ENCODE data around the gene TAF1L. TPM values are rescaled to one million over a fixed set of nuclear protein-coding genes. Genes with fewer than 3 reads are reported as not detected.
"Not testable (repeated sequence)": the region's sequence is repeated elsewhere in the genome, so short reads cannot be mapped to it uniquely, and the experiment has no call there.

TAF1L gene
- total RNA-seq, 4 donors from 2014 or later: not detected

DNA sequence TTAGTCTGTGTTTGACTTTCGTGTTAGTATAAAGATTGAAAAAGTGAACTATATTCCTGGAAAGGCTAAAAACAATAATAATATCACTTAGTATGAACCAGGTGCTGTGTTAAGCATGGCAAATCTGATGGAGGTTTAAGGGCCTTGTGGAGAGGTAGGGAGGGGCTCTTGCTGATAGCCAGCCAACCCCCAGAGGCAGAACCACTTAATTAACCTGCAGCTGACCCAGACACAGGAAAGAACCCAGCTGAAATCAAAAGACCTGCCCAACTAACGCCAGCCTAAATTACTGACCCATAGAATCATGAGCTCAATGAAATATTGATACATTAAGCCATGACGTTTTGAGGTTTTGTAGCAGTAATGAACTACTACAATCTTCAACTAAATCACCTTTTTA is 28.3 kb upstream of the TAF1L start:
- WGBS, 2 donors: 43 to 52% methylated on average over 3 of the region's 3 CpGs
- H3K4me3 ChIP-seq (ENCODE audit: low read depth, poor library complexity, severe bottlenecking): no peak overlapping the region
- TF ChIP-seq, protein P1, sequence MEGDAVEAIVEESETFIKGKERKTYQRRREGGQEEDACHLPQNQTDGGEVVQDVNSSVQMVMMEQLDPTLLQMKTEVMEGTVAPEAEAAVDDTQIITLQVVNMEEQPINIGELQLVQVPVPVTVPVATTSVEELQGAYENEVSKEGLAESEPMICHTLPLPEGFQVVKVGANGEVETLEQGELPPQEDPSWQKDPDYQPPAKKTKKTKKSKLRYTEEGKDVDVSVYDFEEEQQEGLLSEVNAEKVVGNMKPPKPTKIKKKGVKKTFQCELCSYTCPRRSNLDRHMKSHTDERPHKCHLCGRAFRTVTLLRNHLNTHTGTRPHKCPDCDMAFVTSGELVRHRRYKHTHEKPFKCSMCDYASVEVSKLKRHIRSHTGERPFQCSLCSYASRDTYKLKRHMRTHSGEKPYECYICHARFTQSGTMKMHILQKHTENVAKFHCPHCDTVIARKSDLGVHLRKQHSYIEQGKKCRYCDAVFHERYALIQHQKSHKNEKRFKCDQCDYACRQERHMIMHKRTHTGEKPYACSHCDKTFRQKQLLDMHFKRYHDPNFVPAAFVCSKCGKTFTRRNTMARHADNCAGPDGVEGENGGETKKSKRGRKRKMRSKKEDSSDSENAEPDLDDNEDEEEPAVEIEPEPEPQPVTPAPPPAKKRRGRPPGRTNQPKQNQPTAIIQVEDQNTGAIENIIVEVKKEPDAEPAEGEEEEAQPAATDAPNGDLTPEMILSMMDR (IDR thresholded peaks at IDR 0.05): no peak
- no peak for TF ChIP-seq POLR2A (IDR thresholded peaks at IDR 0.05)
- no peak for DNase-seq (ENCODE audit: low spot score in 2 of 2)
- intact Hi-C loops (cut with DNase I; ENCODE audit: low total_unique reads): no loop called here

DNA sequence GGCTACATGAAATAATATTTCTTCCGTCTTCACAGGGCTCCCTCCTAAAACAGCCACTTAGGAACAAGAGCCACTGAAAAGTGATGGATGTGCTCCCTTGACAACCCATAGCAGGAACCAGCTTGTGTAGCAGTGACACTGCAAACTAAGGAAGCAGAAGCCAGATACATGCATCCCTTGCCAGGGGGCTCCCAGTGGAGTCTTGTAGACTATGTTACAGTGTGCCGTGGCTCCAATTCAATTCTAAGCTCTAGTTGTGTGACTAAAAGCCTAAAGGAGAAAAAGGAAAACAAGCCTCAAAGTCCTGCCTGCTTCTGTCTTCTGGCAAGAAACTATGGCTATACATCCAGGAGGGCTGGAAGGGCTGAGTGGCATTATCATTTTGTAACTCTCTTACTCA is 12.2 kb upstream of the TAF1L start:
- TF ChIP-seq, protein P1 (IDR thresholded peaks at IDR 0.05): no peak
- TF ChIP-seq POLR2A (IDR thresholded peaks at IDR 0.05): no peak
- 54 to 62% methylated on average over 2 of the region's 2 CpGs for WGBS, 2 donors
- H3K4me3 ChIP-seq (ENCODE audit: low read depth, poor library complexity, severe bottlenecking): no peak overlapping the region
- no peak for DNase-seq (ENCODE audit: low spot score in 2 of 2)
- intact Hi-C loops (cut with DNase I; ENCODE audit: low total_unique reads): no loop called here

DNA sequence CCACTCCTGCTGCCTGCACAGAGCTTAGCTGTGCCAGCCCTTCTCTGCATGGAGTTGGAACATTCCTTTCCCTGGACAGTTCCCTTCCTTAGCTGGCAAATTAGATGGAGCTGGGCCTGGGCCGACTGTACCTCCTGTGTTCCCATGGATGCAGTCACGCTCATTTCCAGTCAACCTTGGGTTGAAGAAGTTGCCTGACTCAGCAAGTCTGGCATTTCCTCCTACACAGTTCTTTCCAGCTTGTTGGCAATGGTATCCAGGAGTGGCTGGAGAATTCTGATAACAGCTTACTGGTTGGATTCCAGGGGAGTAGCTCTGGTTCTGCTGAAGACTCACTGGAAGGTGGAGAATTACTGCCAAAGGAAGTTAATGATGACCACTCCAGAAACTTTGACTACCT is 9.2 kb upstream of the TAF1L start:
- DNase-seq (ENCODE audit: low spot score in 2 of 2): no peak
- TF ChIP-seq POLR2A (IDR thresholded peaks at IDR 0.05): no peak
- TF ChIP-seq, protein P1 (IDR thresholded peaks at IDR 0.05): no peak
- no peak overlapping the region for H3K4me3 ChIP-seq (ENCODE audit: low read depth, poor library complexity, severe bottlenecking)
- intact Hi-C loops (cut with DNase I; ENCODE audit: low total_unique reads): no loop called here
- WGBS, 2 donors: 42 to 54% methylated on average over 2 of the region's 2 CpGs

DNA sequence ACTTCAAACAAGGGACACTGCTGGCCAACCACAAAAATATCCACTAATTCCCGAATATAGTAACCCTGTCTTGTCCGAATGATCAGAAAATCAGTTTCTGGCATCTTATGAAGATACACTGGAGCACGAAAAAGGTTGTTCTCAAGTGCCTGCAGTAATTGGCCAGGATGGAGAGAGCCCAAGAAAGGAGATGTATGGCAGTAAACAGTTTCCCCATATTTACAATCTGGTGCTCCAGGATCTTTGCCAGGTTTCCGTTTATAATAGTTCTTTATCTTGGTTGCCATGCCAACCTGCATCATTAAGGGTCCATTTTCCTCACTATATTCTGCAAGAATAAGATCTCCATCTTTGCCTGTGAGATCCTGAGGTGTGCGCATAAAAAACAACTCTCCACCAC is 2.3 kb downstream of the TAF1L start:
- DNase-seq (ENCODE audit: low spot score in 2 of 2); intact Hi-C loops (cut with DNase I; ENCODE audit: low total_unique reads); H3K4me3 ChIP-seq (ENCODE audit: low read depth, poor library complexity, severe bottlenecking): not testable (repeated sequence)
- WGBS, 2 donors: 84 to 86% methylated on average over 5 of the region's 5 CpGs

DNA sequence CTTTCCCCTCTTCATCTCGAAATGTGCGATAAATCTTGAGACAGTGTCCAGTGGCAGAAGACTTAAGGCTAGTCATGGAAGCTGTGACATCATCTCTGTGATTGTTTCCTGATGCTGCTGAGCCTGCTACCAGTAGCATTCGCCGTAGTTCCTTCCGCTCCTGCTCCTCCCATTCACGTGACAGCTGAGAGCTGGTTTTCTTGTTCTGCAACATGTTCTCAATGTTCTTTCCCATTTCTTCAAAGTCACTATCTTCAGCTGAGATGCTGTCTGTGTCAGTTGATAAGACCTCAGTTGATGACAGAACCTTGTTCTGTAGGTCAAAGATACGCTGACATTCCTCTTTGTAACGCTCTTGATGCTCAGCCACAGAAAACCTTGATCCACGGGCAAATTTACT is 3.5 kb downstream of the TAF1L start:
- intact Hi-C loops (cut with DNase I; ENCODE audit: low total_unique reads): no loop called here
- 74 to 84% methylated on average over 9 of the region's 9 CpGs for WGBS, 2 donors
- DNase-seq (ENCODE audit: low spot score in 2 of 2): no peak
- no peak for TF ChIP-seq POLR2A (IDR thresholded peaks at IDR 0.05)
- TF ChIP-seq, protein P1 (IDR thresholded peaks at IDR 0.05): no peak
- no peak overlapping the region for H3K4me3 ChIP-seq (ENCODE audit: low read depth, poor library complexity, severe bottlenecking)

DNA sequence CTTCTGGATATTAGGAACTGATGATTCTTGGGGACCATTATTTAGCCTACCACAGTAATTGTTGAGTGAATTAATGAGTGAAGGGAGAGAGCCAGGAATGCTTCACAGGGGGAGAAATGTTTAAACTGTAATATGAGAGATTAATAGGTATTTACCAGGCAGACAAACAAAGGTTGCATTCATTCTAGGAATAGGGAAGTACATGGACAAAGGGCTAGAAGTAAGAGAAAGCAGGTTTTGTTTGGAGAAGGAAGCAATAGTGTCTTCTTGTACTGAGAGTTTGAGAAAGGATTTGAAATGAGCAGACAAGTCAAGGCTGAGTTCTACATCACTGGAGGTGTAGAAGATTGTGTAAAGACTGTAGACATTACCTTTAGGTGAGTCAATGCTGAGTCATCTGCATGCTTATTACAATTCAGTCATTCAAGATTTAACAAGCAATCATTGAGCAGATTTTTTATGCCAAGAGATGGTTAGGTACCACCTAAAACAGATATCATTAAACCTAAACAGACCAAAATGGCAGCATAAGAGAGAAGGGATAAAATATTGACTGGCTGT is 8.0 kb downstream of the TAF1L start:
- DNase-seq (ENCODE audit: low spot score in 2 of 2): no peak
- intact Hi-C loops (cut with DNase I; ENCODE audit: low total_unique reads): no loop called here
- no peak overlapping the region for H3K4me3 ChIP-seq (ENCODE audit: low read depth, poor library complexity, severe bottlenecking)
- no peak for TF ChIP-seq POLR2A (IDR thresholded peaks at IDR 0.05)
- TF ChIP-seq, protein P1 (IDR thresholded peaks at IDR 0.05): no peak

Data from lower leg skin (tissue), 4 donors.